Measurements from ENCODE around the gene KCTD16.

KCTD16 gene

GRCh38 chr5:144460600-144460999 is 289.9 kb downstream of the KCTD16 start:
- DNase-seq (ENCODE audit: low read depth): no peak

- DNase-seq (ENCODE audit: low read depth): no peak
Measured at GRCh38 chr5:144462577-144462976, 291.9 kb downstream of the KCTD16 start.

- no peak for DNase-seq (ENCODE audit: low read depth)
Measured at GRCh38 chr5:144463481-144464223, 293.0 kb downstream of the KCTD16 start.

- no peak for DNase-seq (ENCODE audit: low read depth)
Measured at GRCh38 chr5:144464306-144464705, 293.6 kb downstream of the KCTD16 start.

GRCh38 chr5:144465441-144465840 is 294.8 kb downstream of the KCTD16 start:
- DNase-seq (ENCODE audit: low read depth): peak; percentile 56

DNA sequence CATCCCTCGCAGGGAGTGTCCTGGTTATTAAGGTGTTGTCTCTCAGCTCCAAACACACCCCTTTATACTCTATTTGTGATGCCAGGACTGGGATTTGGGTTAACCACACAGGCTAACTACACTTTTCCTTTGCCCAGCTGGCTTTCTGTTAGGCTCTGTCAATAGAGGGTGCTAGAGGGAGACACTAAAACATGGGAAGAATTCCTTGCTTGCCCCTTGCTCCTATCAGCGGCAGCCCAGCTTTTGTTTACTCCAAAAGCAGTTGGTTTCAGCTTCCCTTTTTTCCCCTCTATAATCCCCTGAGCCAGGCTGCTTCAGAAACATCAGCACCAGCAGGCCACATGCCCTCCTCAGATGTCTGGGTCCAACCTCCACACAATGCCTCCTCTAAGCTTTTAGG is 297.1 kb downstream of the KCTD16 start:
- peak; percentile 65 for DNase-seq (ENCODE audit: low read depth)

DNA sequence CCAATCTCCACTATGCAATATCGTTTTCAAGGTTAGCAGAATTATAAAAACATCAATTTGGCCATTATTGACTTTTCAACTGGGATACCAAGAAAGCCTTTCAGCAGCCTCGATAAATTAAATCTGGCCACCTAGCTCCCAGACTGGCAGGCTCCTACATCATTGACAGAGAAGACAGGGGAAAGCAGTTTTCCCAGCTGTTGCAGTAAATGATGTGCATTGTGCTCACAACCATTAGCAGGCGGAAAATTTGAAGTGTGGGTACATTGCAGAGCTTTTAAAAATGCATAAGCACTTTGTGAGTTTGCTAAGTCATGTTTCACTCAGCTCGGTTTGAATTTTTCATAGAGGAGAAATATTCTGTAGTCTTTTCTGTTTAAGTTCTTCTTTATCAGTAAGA is 297.9 kb downstream of the KCTD16 start:
- peak; percentile 20 for DNase-seq (ENCODE audit: low read depth)

DNA sequence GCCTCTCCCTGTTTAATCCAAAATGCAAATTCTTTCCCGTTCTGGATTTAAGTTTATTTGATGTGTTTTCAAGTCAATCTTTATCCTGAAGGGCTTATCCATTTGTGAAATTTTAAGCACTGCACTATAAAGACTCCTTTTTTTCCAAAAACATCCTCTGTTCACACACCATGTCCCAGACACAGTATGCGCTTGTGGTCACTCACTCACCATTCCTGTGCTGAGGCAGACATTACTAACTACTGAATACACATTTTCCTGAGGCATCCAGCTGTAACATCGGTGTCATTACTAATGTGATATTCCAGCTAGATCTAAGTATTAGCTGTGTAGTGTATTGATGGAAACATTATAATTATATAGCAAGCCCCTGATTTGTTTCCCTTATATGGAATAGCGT is 298.4 kb downstream of the KCTD16 start:
- peak; percentile 51 for DNase-seq (ENCODE audit: low read depth)

GRCh38 chr5:144472221-144472620 is 301.5 kb downstream of the KCTD16 start:
- DNase-seq (ENCODE audit: low read depth): no peak

DNA sequence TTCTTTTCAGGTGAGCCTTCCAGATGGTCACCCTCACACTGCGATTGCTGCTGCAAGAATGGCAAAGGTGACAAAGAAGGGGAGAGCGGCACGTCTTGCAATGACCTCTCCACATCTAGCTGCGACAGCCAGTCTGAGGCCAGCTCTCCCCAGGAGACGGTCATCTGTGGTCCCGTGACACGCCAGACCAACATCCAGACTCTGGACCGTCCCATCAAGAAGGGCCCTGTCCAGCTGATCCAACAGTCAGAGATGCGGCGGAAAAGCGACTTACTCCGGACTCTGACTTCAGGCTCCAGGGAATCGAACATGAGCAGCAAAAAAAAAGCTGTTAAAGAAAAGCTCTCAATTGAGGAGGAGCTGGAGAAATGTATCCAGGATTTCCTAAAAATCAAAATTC is 303.0 kb downstream of the KCTD16 start:
- DNase-seq (ENCODE audit: low read depth): no peak

GRCh38 chr5:144478565-144478964 is 307.9 kb downstream of the KCTD16 start:
- DNase-seq (ENCODE audit: low read depth): no peak

DNA sequence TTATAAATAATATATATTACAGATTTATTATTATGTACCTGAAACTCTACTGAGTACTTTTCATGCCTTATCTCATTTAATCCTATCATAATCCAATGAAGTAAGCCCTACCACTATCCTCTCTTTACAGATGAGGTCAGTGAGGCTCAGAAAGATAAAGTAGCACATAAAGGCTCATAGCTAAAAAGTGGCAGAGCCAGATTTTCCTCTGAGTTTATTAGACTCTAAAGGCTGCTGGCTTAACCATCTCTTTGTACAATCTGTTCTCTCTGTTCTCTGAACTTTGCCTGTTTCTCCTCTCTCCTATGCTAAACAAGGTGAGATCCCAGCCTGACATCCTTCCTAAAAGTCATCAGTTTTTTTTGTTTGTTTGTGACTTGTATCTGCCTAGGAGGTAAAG is 311.2 kb downstream of the KCTD16 start:
- DNase-seq (ENCODE audit: low read depth): no peak

- peak; percentile 71 for DNase-seq (ENCODE audit: low read depth)
Measured at GRCh38 chr5:144484124-144484897, 313.6 kb downstream of the KCTD16 start.

DNA sequence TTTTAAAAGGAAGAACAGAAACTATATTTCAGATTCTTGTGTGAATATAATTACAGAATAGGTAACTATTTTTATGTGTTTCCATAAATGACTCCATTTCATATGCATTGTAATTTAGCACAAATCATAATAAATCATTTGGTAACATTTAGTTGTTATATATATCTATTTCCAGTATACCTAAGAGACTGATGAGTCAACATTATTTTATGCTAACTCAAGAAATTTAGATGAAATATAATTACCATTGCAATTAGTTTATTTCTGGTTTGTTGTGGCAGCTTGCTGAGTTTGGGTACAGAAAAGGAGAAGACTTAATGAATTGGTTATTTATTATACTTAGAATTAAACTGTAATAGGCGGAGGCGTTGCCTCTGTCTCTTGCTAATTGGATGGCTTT is 314.9 kb downstream of the KCTD16 start:
- DNase-seq (ENCODE audit: low read depth): no peak

GRCh38 chr5:144487207-144487606 is 316.5 kb downstream of the KCTD16 start:
- DNase-seq (ENCODE audit: low read depth): no peak

DNA sequence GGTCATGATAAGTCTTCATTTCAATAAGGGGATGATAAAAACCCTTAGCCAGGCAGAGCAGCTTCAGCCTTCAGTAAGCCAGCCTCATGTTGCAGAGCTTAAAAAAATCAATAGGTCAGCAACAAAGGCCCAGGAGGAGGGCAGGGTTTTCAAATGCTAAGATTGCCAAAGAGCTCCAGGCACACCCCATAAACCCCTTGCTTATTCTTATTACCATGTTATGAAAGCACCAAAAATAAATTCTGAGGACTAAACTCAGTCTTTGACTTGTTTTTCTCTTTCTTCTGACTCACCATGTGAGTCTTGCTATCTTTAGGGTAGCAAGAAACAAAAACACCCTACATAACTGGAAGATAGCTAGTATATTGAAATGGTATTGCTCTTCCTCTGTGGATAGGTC is 317.1 kb downstream of the KCTD16 start:
- DNase-seq (ENCODE audit: low read depth): peak; percentile 29

DNA sequence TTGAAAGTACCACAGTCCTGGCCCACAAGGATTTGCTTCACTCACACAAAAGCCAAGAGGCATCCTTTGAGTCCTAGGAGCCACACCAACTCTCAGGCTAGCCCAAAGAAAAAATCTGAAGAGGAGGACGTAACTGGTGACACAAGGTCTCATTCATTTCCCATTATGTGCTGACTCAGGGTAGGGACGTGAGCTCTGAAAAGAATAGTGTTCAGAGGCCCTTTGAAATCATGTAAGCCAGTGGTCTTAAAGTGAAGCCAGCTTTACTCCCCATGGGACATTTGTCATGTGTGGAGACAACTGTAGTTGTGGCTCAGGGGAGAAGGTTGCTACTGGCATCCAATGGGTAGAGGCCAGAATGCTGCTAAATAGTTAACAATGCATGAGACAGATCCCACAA is 332.4 kb downstream of the KCTD16 start:
- DNase-seq (ENCODE audit: low read depth): no peak

DNA sequence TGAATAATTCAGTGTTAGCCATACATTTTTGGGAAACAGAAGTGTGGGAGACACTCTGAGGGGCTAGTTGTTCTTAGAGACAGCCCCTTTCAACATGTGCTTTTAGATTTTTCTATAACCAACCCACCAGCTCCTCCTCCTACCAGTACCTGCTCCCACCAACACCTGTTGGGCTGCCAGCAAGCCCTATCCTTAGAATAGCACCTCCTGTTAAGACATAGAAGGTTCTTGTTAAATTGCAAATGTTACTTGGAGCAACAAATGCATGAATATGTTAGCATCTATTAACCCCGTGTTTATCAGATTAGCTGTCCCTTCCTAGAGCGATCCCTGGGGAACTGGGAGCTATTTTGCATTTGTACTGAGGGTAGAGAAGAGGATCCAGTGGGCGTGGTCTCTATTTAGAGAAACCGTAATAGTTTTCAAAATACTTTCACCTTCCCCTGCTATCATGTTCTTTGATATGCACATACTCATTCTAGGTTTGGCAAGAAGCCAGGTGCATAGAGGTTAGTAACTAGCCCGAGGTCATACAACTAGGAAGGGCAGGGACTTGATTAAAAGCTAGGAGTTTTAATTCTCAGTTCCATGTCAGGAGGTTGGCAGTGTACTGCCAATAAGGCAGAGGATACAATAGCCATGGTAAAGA is 334.4 kb downstream of the KCTD16 start:
- peak; percentile 22 for DNase-seq (ENCODE audit: low read depth)

- DNase-seq (ENCODE audit: low read depth): no peak
Measured at GRCh38 chr5:144510845-144511579, 340.3 kb downstream of the KCTD16 start.

DNA sequence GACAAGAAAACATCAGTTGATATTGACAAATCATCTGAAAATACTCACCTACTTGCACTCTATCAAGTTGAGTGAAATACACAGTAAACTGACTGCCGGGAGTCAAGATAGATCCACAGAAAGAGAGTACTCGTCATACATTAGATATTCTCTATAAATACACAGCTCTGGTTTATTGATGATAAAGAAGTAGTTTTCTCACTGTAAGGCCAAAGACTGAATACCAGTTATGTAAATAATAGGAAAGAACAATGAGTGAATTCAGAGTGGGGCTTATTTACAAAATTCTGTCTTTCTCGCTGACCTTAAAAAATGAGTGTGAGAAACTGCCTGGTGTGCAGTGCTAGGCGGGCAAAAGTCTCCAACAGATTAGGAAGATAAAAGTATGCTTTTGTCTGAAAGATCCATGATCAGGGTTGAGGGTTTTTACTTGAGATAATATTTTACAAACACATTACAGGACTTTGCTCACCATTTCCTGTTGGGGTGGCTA is 341.0 kb downstream of the KCTD16 start:
- DNase-seq (ENCODE audit: low read depth): no peak

DNA sequence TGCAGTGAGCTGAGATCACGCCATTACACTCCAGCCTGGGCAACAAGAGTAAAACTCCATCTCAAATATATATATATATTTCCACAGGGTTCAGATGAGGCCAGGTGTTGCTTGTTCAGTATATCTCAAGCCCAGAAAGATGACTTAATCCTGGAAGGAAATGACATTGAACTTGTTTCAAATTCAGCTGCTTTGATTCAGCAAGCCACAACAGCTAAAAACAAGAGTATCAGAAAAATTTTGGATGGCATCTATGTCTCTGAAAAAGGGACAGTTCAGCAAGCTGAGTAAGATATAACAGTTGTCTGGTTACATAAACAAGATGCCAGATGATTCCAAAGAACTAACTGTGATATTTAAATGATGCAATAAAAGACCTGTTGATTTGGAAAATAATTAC is 352.0 kb downstream of the KCTD16 start:
- no peak for DNase-seq (ENCODE audit: low read depth)

GRCh38 chr5:144525000-144525399 is 354.3 kb downstream of the KCTD16 start:
- no peak for DNase-seq (ENCODE audit: low read depth)
